GDM1 (cell line): ENCODE data around the gene TMEM179B.
"Not testable (repeated sequence)": the region's sequence is repeated elsewhere in the genome, so short reads cannot be mapped to it uniquely, and the experiment has no call there.

ENCODE experiments used
- DNase-seq: peaks from one replicate; lab custom pipeline; 2025; lab: John Stamatoyannopoulos, UW

TMEM179B gene, protein sequence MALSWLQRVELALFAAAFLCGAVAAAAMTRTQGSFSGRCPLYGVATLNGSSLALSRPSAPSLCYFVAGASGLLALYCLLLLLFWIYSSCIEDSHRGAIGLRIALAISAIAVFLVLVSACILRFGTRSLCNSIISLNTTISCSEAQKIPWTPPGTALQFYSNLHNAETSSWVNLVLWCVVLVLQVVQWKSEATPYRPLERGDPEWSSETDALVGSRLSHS

GRCh38 chr11:62787005-62787759 is at the start of gene TMEM179B:
TMEM179B (plus strand) TSS chr11:62787402; CDS start chr11:62787432, 30 bp downstream.
- DNase-seq: peak; percentile 94

- no peak for DNase-seq
Observed at GRCh38 chr11:62747475-62748160, 39.6 kb upstream of the TMEM179B start.

- DNase-seq: not testable (repeated sequence)
Observed at GRCh38 chr11:62749931-62750330, 37.3 kb upstream of the TMEM179B start.

DNA sequence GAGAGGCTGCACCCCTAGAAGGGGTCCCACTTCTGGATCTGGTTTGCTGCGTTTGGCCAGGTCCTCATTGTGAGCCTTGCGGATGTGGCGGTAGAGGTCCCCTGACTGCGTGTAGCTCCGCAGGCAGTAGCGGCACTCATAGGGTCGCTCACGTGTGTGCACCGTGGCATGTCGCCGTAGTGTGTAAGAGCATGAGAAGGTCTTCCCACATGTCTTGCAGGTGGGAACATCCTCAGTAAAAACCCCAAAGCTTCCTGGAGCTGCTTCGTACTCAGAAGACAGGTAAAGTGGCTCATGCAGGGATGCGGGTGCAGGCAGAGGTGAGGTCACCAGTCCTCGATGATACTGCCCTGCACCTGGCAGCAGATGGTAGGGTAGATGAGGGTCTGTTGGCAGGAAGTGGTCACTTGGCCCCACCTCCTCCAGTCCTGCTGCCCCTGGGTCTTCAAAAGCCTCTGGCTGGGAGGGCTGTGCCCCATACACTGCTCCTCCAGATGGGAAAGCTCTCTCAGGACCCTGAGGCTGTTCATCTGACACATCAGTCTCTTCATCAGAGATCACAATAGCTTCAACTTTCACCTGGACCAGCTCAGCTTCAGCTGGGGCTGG is 34.9 kb upstream of the TMEM179B start:
- DNase-seq: no peak

GRCh38 chr11:62752994-62753735 is 34.0 kb upstream of the TMEM179B start:
- no peak for DNase-seq

- peak; percentile 99 for DNase-seq
Observed at GRCh38 chr11:62753736-62754603, 33.2 kb upstream of the TMEM179B start, which contains the start of gene ZBTB3. ZBTB3 (minus strand) TSS chr11:62754160; CDS start chr11:62753664, 496 bp downstream.

GRCh38 chr11:62755086-62755615 is 32.1 kb upstream of the TMEM179B start:
- DNase-seq: no peak

- DNase-seq: no peak
Observed at GRCh38 chr11:62757846-62758788, 29.1 kb upstream of the TMEM179B start.

DNA sequence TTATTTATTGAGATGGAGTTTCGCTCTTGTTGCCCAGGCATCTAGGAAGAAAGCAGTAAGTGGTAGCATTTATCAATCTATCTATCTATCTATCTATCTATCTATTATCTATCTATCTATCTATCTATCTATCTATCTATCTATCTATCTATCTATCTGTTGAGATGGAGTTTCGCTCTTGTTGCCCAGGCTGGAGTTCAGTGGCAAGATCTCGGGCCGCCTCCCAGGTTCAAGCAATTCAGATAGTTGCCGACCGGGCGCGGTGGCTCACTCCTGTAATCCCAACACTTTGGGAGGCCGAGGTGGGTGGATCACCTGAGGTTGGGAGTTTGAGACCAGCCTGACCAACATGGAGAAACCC is 26.4 kb upstream of the TMEM179B start:
- not testable (repeated sequence) for DNase-seq

DNA sequence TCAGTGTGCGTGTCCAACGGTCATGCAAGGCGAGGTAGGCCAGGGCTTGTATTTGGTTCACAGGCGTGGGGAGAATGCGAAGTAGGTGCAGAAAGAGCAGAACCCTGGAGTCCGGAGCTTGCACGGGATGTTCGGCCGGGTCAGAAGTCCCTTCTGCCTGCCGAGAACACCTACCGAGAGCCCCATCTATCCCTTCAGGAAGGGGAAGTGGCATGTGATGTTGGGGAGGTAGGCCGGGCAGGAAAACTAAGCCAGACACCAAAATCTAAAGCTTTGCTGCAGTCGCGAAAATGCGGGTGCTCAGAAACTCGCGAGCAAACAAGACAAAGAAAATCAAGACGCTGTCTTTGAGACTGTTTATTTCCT is 16.4 kb upstream of the TMEM179B start:
- peak; percentile 61 for DNase-seq

DNA sequence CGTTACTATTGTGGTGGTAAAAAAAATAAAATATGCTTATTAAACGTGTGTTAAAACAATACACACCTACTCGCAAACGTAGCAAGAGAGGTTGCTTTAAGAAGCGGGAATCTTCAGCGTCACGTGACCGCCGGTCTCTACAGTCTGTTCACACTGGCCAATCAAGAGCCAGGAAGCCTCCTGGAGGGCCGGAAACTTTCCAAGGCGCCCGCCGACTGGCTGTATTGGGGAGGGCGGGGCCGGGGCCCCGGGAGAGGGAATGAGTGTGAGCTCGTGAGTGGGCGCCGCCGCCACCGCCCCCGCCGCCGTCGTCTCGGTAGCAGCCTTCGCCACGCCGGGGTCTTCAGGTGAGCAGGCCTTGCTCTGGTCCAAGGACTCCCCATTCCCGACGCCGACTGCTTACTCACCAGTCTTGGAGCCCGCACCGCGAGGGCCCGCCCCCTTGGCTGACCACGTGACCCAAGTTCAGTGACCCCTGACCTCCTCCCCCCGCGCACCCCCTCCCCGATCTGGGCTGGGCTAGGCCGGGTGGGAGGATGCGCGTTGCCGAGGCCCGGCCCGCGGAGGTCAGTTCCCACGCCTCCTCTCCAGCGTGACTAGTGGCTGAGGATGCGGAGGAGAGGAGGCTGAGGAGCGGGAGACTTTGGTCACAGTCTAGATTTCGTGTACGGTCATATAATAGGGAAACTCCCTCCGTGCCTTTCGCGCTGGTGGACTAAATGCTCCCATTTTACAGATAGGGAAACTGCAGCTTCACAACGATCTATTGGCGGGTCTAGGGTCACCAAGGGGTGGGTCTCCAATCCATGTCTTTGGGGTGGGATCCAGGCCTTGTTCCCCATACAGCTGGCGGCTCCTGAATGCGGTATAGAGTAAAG is 15.8 kb upstream of the TMEM179B start, which contains the start of gene TAF6L:
TSS of gene TAF6L (plus strand) at position 253 of the 878 bp plus-strand sequence. CDS start 4,388 bp downstream, outside the sequence.
- peak; percentile 90 for DNase-seq

DNA sequence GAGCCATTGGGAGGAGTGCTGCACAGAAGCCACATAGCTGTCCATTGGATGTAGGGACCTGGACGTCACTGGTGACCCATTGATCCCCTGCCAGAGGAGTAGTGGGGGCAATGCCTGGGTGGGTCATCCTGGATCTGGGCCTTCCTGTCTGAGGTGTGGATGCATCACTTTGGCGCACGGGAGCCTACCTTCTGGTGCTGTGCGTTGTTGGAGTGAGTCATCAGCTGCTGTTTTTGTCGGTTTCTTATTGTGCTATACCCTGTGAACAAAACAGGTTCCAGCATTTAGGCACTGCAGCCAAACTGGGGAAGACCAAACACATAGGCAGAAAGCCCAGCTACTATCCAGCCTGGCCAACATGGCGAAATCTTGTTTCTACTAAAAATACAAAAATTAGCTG is 12.8 kb upstream of the TMEM179B start:
- DNase-seq: no peak

DNA sequence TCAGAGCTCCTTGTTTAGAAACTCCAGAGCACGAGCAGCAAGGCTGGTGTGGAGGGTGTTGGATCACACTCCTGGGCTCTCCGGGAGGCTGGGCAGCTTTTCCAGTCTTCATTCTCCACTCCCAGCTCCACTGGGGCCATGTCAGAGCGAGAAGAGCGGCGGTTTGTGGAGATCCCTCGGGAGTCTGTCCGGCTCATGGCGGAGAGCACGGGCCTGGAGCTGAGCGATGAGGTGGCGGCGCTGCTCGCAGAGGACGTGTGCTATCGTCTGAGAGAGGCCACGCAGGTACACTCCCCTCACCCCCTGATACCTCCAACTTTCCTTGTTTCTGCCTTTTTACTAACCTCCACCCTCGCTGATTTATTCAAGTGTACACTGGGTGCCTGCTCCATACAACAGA is 11.6 kb upstream of the TMEM179B start:
- DNase-seq: no peak

DNA sequence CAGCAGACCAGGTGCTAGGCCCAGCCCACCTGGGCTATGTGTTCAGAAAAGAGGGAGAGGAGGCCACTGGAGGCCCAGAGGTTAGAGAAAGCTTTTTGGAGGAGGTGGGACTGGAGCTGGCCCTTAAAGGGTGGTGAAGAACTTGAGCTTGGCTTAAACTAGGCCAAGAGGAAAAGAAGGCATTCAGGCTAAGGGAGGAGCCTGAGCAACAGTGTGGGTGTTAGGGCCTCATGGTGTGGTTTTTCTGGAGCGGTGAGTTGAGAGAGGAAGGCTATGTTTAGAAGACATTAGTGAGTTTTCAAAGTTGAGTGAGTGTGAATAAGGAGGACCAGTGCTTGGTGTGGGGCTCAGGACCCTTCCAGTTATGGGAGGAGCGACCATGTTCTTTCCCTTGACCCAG is 9.8 kb upstream of the TMEM179B start:
- DNase-seq: no peak

- no peak for DNase-seq
Observed at GRCh38 chr11:62778441-62778840, 8.8 kb upstream of the TMEM179B start.

DNA sequence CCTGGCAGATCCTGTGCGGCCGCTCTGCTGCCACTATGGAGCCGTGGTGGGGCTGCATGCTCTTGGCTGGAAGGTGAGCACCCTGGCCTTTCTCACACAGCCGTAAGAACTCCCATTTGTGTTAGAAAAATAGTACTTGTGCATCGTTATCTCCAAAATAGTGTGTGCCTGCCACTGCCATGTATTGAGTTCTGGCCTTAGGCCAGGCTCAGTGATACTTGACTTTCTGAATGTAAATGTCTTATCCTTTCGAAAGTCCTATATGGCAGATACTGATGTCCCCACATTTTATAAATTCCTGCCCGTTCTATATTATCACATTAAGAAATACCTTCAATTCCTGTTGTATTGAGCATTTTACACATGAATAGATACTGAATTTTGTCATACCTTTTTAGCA is 4.4 kb upstream of the TMEM179B start:
- no peak for DNase-seq

DNA sequence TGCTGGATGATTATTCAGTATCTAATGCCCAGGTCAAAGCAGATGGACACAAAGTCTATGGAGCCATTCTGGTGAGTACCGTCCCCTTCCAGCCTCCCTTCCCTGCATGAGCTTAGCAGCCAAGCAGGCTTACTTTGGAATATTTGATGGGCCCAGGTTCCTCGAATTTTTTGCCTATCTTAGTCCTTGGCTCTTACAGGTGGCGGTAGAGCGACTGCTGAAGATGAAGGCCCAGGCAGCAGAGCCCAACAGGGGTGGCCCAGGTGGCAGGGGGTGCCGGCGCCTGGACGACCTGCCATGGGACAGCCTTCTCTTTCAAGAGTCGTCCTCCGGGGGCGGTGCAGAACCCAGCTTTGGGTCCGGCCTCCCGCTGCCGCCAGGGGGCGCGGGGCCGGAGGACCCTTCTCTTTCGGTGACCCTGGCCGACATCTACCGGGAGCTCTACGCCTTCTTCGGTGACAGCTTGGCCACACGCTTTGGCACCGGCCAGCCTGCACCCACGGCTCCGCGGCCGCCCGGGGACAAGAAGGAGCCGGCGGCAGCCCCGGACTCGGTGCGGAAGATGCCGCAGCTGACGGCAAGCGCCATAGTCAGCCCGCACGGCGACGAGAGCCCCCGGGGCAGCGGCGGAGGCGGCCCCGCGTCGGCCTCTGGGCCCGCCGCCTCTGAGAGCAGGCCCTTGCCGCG is 741 bp upstream of the TMEM179B start:
- DNase-seq: peak; percentile 70

DNA sequence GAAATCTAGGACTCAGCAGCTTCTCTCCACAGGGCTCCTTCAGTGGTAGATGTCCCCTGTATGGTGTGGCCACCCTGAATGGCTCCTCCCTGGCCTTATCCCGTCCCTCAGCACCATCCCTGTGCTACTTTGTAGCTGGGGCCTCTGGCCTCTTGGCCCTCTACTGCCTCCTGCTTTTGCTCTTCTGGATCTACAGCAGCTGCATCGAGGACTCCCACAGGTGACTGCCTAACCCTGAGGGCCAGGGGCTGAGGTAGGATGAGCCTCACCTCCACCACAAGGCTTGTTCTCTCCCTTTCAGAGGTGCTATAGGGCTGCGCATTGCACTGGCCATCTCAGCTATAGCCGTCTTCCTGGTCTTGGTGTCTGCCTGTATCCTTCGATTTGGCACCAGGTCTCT is 1.8 kb downstream of the TMEM179B start:
- no peak for DNase-seq
